ENCODE measurements around the gene MAB21L1.

Gene MAB21L1

DNA sequence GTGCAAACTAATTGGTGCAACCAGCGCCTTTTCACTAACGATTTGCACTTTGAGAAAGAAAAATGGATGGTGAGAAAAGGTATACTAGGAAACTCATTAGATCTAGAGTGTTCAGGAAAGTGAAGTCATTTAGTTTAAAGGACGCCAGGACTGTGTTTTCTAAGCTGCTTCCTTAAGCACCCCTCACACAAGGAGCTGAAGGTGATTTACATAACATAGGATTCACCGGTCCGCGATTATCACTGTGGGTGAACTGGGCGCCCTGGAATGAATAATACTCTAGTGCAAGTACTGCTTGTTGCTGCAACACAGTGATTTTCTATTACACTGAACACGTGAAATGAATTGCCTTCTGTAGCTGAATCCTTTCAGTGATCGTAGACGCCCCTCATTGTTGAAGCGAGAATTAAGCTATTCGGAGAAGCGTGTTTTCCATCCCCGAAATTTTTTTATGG lies 2.6 kb upstream of the MAB21L1 start:
- no peak for DNase-seq

- peak; percentile 59 for DNase-seq
Measured at GRCh38 chr13:35478271-35479037, 2.0 kb upstream of the MAB21L1 start.

GRCh38 chr13:35477386-35477946 lies 977 bp upstream of the MAB21L1 start:
- DNase-seq: no peak

- DNase-seq: peak; percentile 73
Measured at GRCh38 chr13:35475212-35475959, 1.1 kb downstream of the MAB21L1 start.

- no peak for DNase-seq
Measured at GRCh38 chr13:35474496-35475211, 1.8 kb downstream of the MAB21L1 start.

GRCh38 chr13:35473802-35474201 lies 2.7 kb downstream of the MAB21L1 start:
- DNase-seq: no peak

DNA sequence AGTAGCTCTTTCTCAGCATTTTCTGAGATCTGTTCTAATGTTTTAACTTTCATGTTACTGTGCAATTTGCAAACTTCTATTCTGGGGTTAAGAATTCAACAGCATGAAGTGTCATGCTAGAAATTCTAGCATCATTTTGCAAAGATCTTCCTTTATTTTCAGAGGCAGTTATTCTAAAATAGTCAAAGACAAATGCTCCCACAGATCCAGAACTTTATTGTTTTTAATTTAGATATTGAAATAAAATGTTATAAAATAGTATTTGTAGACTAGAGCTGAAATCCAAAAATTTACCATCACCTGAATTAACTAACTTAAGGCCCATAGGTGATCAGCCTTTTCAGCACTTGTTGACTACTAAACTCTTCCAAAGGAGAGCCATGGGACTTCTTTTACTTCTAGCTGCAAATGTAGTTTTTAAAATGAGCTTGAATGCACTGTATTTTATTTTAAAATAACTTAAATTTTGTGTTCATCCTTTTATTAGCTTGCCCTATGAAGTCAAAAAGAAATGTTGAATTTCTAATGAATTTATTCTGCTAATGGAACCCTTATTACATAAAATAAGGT lies 3.2 kb downstream of the MAB21L1 start:
- DNase-seq: no peak

- DNase-seq: no peak
Measured at GRCh38 chr13:35472323-35472881, 4.1 kb downstream of the MAB21L1 start.

DNA sequence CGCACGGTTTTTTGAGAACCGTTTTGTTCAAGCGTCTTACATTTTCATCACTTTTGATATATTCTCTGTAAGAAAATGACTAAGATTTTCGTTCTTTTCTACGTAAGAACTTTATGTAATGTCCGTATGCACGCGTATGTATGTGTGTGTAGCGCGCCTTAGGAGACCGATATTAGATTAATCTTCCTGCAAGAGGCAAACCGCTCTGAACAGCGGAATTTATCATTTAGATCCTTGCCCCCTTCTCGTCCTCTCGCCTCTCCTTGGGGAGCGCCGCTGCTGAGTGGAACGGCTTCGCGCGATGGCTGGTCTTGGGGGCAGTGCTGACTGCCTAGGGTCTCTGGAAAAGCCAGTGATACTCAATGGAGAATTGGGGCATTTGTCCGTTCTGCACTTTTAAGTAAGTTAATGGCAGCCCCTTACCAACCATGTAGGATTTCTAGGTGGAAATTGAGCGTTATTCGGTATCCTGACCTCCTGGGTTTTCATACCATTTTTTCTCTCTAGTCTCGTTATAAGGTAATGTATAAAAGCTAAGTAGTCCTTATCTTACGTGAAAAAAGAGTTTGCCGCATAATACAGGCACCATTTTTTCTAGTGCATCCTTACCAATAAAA lies 4.7 kb downstream of the MAB21L1 start:
- no peak for DNase-seq

DNA sequence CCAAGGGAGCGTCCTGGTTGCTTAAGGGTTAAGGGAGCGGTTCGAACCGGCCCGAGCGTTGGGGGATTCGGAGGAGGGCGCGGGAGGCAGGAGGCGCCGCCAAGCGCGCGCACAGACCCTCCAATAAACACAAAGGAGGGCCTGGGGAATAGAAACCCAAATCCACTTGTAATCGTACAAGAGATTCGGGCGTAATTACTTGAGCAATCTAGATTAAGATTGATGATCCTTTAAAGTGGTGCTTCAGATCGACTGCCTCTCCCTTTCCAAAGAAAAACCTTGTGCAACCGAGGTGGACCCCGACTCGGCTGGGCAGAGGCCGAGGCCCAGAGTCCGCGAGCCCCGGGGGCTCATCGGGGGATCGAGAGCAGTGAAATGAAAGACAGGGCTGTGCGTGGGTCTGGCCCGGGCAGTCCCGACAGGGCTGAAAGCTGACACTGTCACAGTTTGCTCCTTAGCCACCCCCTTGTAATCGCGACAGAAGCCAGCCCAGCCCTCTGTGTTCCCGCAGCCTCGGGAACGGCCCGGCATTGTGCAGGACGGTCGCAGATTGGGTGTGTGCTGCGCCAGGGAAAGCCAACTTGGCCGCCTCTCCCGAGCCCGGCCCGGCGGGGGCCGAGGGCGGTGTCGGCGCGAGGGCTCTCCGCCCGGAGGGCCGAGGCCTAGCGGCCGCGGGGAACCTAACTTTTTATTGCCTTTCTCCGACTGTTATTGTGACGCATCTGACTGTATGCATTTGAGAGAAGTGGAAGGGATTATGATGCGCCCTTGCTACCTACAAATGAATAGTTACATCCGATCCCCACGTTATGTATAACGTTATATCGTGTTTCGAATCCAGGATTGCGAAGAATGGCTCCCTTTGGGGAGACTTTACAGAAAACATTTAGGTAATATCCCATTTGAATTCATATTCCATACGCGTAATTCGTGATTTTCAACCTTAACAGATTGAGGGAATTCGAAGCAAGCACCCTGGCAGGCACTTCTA lies 5.5 kb downstream of the MAB21L1 start:
- DNase-seq: peak; percentile 80

DNA sequence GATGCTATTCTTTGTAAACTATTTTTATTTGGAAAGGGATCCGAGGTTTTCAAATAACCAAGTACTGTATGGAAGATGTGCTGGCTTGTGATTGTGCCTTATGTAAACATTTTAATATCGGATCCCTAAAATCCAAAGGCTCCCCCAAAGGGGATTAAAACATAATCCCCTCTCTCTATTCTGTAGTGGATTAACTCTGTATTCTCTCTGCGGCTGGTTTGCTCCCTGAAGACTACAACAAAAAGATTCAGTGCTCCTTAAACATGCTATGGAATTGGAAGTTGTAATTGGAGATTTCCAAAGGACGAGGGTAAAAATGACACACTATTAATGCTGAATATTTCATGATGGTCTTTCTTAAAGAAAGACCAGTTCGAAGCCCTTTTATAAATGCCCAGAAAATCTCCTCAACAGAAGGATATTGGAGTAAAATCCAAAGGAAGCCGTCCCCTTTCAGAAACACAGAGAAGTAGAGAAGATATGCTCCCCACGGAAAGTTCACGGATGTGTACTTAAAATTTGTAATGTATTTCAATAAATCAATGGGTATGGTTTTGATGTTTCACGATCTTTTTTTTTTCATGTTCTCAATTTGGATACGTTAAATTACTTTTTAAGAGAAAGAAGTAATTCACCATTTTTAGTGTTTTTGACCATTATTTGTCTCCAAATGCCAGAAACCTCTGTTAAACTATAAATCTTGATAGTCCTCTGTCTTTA lies 6.5 kb downstream of the MAB21L1 start:
- DNase-seq: no peak

- no peak for DNase-seq
Measured at GRCh38 chr13:35468195-35468594, 8.3 kb downstream of the MAB21L1 start.

- DNase-seq: no peak
Measured at GRCh38 chr13:35465371-35465770, 11.1 kb downstream of the MAB21L1 start.

DNA sequence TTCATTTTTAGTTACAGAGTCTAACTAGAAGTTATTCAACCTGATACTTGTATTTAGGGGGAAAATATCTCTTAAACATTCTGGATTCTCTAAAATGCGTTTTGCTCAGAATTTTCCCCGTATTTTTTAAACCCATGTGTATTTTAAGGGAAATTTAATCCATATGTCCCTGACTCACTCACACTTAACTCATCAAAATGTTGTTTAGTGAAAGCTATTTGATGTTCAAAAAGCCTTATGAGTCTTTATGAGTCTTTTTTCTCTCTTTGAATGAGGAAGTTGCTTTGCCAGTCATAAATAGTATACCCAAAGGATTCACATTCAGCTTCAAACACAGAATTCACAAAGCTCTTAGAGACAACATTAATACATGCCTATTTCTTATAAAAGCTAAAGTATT lies 16.4 kb downstream of the MAB21L1 start:
- no peak for DNase-seq

DNA sequence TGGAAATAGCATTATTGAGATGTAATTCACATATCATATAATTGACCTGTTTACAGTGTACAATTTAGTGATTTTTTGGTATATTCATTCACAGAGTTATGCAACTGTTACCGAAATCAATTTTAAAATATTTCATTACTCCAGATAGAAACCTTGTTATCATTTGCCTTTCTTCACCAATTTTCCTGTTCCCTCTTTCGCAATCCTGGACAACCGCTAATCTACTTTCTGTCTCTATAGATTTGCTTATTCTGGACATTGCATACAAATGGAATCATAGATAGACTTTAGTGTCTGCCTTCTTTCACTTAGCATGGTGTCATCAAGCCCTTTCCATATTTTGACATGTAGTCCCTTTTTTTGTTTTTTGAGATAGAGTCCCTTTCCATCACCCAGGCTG lies 19.2 kb downstream of the MAB21L1 start:
- DNase-seq: no peak

DNA sequence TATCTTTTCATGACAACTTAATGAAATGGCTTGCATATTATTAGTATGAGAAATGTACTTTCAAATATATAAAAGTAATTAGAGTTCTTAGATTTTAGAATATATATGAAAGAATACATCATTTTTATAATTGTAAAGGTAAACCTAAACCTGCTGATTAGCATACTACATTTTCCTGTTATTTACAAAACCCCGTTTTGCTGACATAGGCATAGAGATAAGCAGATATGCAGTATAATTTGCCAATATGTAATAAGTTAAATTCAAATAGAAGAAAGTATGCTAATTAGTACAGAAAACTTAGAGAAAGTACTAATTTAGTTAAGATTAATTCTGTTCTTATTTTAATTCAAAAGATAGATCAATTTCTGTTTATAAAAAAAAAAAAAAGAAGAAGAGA lies 21.5 kb downstream of the MAB21L1 start:
- DNase-seq: no peak

- DNase-seq: no peak
Measured at GRCh38 chr13:35449821-35450220, 26.7 kb downstream of the MAB21L1 start.

DNA sequence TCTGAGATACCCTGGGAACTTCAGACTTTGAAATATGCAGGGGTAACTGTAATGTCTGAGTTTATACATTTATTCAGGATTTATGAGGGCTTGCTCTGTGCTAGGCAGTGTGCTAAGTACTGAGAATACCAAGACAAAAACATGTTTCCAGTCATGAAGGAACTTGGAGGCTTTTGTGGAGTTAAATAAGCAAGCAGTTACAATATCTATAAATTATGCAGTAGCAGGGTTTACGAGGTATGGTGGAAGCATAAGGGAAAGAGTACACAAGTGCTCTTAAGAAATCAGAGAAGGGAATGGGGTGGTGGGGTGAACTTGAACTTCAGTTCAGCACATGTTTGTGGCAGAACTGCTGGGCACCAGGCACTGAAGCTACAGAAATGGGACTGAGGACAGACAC lies 28.0 kb downstream of the MAB21L1 start:
- no peak for DNase-seq

Measured in islet precursor cell (in vitro differentiated cells).